Measurements from ENCODE around the gene IGF2BP2.

IGF2BP2 gene

GRCh38 chr3:185717121-185717520 is 107.7 kb downstream of the IGF2BP2 start:
- no peak overlapping the region for H3K4me2 ChIP-seq
- no peak overlapping the region for H2AFZ ChIP-seq (ENCODE audit: low read depth)
- no peak overlapping the region for H3K27ac ChIP-seq
- no peaks in the 10 kb centered on the region for H3K4me1 ChIP-seq (ENCODE audit: low read depth, poor library complexity, severe bottlenecking)
- TF ChIP-seq CTCF (conservative IDR thresholded peaks at IDR 0.05; ENCODE audit: low read depth, low read length), result no peak
- no peaks in the 10 kb centered on the region for H3K36me3 ChIP-seq (ENCODE audit: insufficient read depth)
- no peaks in the 10 kb centered on the region for H3K79me2 ChIP-seq (ENCODE audit: insufficient read depth, low read depth)
- H3K27me3 ChIP-seq (ENCODE audit: insufficient read depth, low read depth), result no peaks in the 10 kb centered on the region
- H3K9ac ChIP-seq, result no peak overlapping the region
- H4K20me1 ChIP-seq (ENCODE audit: insufficient read depth), result no peaks in the 10 kb centered on the region
- no peak overlapping the region for H3K4me3 ChIP-seq (IDR thresholded peaks at IDR 0.05; ENCODE audit: insufficient read depth, low read depth, low read length)

GRCh38 chr3:185716436-185717108 is 108.3 kb downstream of the IGF2BP2 start:
- H3K79me2 ChIP-seq (ENCODE audit: insufficient read depth, low read depth), result no peaks in the 10 kb centered on the region
- H3K4me2 ChIP-seq, result no peak overlapping the region
- no peak overlapping the region for H3K4me3 ChIP-seq (IDR thresholded peaks at IDR 0.05; ENCODE audit: insufficient read depth, low read depth, low read length)
- no peaks in the 10 kb centered on the region for H4K20me1 ChIP-seq (ENCODE audit: insufficient read depth)
- no peak overlapping the region for H2AFZ ChIP-seq (ENCODE audit: low read depth)
- no peak for TF ChIP-seq CTCF (conservative IDR thresholded peaks at IDR 0.05; ENCODE audit: low read depth, low read length)
- no peak overlapping the region for H3K27ac ChIP-seq
- H3K9ac ChIP-seq, result no peak overlapping the region
- H3K4me1 ChIP-seq (ENCODE audit: low read depth, poor library complexity, severe bottlenecking), result no peaks in the 10 kb centered on the region
- no peaks in the 10 kb centered on the region for H3K36me3 ChIP-seq (ENCODE audit: insufficient read depth)
- no peaks in the 10 kb centered on the region for H3K27me3 ChIP-seq (ENCODE audit: insufficient read depth, low read depth)

GRCh38 chr3:185715091-185715490 is 109.8 kb downstream of the IGF2BP2 start:
- Histone ChIP-seq H3K79me2 (ENCODE audit: insufficient read depth, low read depth) (no peaks in the 10 kb centered on the region), H4K20me1 (ENCODE audit: insufficient read depth) (no peaks in the 10 kb centered on the region), H3K27ac (no peak overlapping the region), H3K9ac (no peak overlapping the region), H3K4me2 (no peak overlapping the region), H3K36me3 (ENCODE audit: insufficient read depth) (no peaks in the 10 kb centered on the region), H3K4me1 (ENCODE audit: low read depth, poor library complexity, severe bottlenecking) (no peaks in the 10 kb centered on the region), H3K4me3 (IDR thresholded peaks at IDR 0.05; ENCODE audit: insufficient read depth, low read depth, low read length) (no peak overlapping the region), H3K27me3 (ENCODE audit: insufficient read depth, low read depth) (no peaks in the 10 kb centered on the region; the same call in 1 of the 2 replicates), H2AFZ (ENCODE audit: low read depth) (no peak overlapping the region)
- no peak for TF ChIP-seq CTCF (conservative IDR thresholded peaks at IDR 0.05; ENCODE audit: low read depth, low read length)

GRCh38 chr3:185714085-185714484 is 110.8 kb downstream of the IGF2BP2 start:
- no peak overlapping the region for H3K27ac ChIP-seq

More at GRCh38 chr3:185714085-185714484, 110.8 kb downstream of the IGF2BP2 start:
- Histone ChIP-seq H3K27me3 (ENCODE audit: insufficient read depth, low read depth) (no peaks in the 10 kb centered on the region; the same call in 1 of the 2 replicates), H3K4me2 (no peak overlapping the region), H3K36me3 (ENCODE audit: insufficient read depth) (no peaks in the 10 kb centered on the region), H3K79me2 (ENCODE audit: insufficient read depth, low read depth) (no peaks in the 10 kb centered on the region), H4K20me1 (ENCODE audit: insufficient read depth) (no peaks in the 10 kb centered on the region), H3K9ac (no peak overlapping the region), H3K4me1 (ENCODE audit: low read depth, poor library complexity, severe bottlenecking) (no peaks in the 10 kb centered on the region), H2AFZ (ENCODE audit: low read depth) (no peak overlapping the region), H3K4me3 (IDR thresholded peaks at IDR 0.05; ENCODE audit: insufficient read depth, low read depth, low read length) (no peak overlapping the region)
- TF ChIP-seq CTCF (conservative IDR thresholded peaks at IDR 0.05; ENCODE audit: low read depth, low read length), result no peak
